NCI-H2029 (cell line): ENCODE results near the gene ENG.
A peak's percentile ranks its signal among the peaks of the same experiment; 100 is the strongest.
"Not testable (repeated sequence)": the region's sequence is repeated elsewhere in the genome, so short reads cannot be mapped to it uniquely, and the experiment has no call there.

Experiments
- DNase-seq: peaks from one replicate; lab custom pipeline; 2025; lab: John Stamatoyannopoulos, UW

The ENG gene

GRCh38 chr9:127844821-127845359 lies 9.6 kb downstream of the ENG start:
- no peak for DNase-seq

DNA sequence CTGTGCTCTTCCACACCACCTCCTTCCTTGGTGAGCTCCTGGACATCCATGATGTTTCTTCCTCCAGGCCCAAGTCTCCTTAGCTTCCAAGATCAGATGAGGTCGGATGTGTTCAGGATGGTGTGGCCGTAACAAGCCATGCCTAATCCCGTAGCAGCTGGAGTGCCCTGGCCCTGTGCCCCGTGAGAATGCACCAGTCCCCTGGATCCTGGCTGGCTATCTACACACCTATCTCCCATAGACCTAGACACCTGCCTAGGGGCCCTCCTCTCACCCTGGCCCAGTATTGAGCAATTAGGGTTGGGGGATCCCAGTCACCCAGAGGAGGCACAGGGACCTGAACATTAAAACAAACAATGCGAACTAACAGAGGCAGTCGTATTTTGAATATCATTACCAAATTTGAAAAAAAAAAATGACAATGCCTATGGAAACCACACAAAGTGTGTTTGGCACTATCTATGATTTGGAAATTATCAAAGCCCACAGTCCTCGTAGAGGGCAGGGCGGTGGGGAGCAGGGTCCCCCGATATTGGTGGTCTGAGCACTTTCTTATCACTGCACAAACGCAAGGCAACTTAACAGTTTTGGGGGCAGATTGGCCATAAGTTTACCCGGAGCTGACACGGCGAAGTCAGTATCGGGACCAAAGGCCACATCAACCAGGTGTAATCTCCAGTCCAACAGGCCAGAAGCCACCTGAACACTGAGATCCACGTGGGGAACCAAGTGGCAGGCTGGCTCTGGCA lies 13.2 kb downstream of the ENG start:
- no peak for DNase-seq

DNA sequence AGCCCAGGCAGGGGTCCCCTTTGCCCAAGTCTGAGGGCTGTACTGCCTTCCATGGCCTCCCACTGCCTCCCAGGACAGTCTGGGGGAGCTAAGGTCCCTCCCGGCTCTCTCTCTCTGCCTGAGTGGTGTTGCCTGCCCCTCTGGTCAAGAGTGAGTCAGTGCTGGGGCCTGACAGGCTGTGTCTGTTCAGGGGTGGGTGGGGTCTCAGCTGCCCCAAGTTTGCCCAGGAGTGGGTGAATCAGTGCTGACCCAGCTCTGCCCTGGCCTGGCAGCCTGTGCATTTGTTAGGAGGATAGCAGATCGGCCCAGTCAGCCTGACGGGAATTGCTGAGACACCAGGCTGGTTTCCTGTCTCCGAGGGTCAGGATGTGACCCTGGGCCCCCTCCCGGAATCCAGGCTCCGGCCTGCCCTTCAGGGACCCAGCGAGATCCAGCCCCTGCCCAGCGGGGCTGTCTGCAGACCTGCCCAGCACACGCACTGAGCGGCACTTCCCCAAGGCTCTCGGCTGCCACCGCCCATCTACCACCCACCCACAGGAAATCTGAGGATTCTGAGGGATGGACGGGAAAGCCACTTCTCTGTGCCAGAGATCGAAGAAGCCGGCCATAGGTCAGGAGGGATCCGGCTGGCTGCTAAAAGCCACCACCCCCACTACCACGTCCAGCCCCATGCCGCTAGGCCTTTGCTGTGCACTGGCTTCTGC lies 15.9 kb downstream of the ENG start:
- DNase-seq: no peak

GRCh38 chr9:127837346-127837745 lies 17.1 kb downstream of the ENG start:
- peak; percentile 44 for DNase-seq

GRCh38 chr9:127836561-127836960 lies 17.9 kb downstream of the ENG start:
- DNase-seq: not testable (repeated sequence)

DNA sequence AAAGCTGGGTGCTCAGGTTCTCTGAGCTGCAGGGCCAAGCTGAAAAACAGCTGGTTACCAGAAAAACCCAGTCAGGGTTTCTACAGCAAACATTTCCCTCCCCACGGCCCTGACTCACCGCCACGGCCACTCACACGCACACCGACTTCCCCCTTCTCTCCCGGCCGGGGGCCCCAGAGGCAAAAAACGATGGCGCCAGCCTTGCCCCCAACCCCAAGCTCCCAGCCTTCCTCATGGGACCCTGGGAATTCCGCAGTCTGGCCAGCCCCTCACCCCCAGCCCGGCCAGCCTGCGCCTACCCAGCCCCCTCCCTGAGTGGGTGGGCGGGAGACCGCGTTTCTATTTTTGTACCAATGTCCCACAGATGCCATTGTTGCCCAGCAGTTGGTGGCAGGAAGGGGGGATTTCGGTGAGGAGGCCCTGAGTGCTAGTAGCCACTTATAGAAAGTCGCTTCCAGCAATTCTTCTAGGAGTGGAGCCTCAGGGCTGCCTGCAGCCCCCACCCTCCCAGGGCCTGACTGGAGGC lies 18.4 kb downstream of the ENG start:
- DNase-seq: no peak

DNA sequence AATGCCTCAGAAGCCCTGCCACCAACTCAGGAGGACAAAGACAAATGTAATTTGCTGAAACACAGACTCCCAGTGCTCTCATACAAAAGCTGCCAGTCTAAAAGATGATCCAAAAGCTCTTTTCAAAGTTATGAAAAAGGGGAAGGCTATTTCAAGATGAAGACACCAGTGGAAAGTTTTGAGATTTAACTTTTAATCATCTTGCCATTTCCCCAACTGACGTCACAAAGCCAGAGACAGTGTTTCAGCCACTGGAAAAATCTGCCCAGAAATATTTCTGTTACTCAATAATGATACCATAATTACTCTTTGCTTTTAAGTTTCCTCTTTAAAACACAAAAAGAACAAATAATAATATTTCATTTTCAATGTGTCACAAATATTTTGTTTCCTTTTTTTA lies 20.9 kb downstream of the ENG start:
- DNase-seq: no peak

DNA sequence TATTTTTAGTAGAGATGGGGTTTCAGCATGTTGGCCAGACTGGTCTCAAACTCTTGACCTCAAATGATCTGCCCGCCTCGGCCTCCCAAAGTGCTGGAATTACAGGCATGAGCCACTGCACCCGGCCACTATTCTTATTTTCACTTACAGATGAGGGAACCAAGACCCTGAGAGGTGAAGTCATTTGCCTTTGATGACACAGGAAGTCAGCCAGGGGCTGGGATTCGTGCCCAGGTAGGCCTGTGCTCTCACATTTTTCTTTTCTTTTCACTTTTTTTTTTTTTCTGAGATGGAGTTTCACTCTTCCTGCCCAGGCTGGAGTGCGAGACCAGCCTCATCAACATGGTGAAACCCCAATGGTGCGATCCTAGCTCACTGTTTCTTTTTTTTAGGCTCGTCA lies 22.2 kb downstream of the ENG start:
- DNase-seq: no peak

GRCh38 chr9:127829205-127829906 lies 25.1 kb downstream of the ENG start:
- DNase-seq: no peak

DNA sequence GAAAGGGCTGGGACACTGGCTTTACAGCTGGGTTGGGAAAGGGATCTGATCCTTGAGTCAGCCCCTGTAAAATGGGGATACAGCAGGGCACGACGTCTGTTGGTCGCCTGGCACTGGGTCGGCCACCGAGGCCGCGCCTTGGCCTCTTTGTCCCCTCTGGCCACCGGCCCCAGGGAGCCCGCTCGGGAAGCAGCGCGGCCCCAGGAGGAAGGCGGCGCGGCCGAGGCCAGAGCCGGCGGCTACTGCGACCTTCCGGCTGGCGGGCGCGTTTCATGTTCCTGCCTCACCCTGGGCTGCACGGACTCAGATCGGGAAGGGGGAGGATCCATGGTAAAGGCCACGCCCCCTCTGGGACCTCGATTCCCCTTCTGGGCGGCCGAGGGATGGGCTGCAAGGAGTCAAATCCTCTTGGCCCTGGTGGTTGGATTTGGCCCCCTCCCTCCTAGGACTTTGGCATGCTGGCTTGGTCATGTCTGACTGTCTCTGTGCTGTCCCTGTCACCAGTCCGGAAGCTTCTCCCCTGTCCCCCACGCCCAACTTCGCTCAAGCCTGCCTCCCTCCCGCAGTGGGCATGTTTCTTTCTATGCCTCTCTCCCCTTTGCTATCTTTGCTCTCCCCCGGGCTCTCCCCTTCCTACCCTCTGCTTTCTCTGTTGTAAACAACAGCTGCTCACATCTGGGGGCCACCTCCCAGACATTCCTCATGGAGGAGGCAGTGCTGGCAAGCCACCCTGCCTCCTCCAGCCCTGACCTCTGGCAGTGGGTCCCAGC lies 26.0 kb downstream of the ENG start:
- DNase-seq: peak; percentile 54

GRCh38 chr9:127826253-127826913 lies 28.1 kb downstream of the ENG start:
- no peak for DNase-seq

DNA sequence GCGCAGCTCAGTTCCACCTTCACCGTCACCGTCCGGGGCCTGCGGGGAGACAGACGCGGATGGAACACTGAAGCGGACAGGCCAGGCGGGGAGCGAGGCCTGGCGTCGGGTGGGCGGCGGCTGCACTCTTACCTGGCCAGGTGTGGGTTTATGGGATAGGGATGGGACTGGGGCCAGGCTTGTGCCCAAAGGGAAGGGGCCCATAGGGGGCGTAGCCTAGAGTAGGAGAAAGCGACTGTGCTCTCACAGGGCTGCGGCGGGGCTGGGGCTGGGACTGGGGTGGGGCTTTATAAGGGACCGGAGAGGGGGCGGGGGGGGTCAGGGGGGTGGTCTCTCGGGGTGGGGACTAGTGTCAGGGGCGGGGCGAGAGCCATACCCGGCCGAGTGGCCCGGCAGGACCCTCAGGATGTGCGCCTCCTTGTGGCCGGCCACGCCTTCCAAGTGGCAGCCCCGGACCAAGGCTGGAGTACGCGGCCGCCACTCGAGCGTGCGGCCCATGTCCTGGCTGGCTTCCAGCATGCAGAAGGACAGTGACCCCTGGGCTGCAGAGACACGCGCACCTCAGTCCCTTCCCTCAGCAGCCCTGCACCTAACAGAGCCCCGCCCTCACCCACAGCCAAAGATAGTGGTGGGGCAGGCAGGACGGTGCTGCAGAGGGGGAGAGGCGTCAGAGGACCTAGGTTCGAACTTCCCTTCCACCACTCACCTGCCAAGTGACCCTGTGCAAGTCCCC lies 29.0 kb downstream of the ENG start:
- no peak for DNase-seq

DNA sequence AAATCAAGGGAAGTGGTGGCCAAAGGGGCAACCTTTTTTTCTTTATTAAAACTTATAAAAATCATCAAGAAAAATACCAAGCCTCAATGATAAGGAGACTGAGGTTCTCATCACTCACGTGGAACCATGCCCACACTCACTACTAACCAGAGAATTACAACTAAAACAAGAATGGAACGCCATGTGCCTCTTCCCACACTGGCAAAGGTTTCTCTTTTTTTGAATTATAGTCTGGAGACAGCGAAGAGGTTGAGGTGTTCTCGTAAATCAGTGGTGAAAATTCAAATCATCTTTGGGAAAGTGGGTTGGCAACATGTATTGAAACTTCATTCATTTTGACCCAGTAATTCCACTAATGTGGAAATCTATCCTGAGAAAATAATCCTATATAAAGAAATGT lies 32.4 kb downstream of the ENG start:
- no peak for DNase-seq

DNA sequence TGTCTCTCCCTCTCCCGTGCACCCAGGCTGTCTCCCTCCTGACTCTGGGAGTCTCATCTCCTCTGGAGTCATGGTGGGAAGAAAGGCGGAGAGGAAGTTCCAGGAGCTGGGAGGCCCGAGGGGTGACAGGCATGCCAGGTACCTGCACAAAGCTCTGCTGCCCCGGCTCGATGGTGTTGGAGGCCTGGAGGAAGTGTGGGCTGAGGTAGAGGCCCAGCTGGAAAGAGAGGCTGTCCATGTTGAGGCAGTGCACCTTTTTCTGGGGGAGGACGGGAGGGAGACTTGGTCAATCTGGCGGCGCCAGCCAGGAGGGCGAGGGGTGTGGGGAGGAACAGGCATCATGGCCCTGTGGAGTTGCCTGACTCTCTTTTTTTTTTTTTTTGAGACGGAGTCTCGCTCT lies 35.9 kb downstream of the ENG start:
- no peak for DNase-seq

DNA sequence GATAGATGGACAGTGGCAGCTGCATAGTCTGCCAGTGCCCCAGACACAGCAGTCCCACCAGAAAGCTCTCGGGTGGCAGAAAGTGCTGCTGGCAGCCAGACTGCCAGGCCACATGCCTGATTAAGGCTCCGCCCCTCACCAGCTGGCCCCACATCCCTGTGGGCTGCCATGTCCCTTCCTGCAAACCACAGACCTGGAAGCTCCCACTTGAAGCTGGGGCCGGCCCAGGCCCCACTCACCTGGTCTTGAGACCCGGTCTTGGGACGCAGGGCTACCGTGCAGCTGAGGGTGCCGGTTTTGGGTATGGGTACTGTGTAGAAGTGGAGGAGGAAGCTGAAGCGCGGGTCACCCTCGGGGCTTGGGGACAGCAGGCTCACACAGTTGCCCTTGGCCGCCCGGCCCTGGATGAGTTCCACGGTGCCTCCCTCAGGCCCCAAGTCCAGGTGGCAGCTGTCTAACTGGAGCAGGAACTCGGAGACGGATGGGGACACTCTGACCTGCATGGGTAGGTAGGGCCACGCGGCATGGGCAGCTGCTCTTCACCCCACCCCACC lies 36.5 kb downstream of the ENG start:
- DNase-seq: peak; percentile 29

DNA sequence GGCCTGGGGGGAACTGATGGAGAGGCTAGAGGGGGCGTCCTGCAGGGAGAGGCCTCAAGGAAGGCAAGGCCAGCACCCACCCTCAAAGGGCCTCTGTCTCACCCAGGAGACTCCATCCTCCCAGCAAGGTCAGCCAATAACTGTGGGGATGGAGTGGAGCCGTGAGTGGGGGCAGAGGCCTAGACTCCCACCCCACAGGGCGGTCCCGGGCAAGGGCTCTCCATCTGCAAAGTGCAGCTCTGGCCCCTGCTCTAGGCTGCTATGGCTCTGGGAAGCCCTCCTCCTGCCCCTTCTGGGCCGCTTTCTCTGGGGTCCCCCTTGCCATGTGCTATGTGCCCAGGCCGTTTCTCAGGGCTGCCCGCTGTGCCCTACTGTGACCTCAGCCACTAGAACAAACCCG lies 37.7 kb downstream of the ENG start:
- no peak for DNase-seq

- no peak for DNase-seq
Measured at GRCh38 chr9:127816362-127816725, 38.1 kb downstream of the ENG start.

DNA sequence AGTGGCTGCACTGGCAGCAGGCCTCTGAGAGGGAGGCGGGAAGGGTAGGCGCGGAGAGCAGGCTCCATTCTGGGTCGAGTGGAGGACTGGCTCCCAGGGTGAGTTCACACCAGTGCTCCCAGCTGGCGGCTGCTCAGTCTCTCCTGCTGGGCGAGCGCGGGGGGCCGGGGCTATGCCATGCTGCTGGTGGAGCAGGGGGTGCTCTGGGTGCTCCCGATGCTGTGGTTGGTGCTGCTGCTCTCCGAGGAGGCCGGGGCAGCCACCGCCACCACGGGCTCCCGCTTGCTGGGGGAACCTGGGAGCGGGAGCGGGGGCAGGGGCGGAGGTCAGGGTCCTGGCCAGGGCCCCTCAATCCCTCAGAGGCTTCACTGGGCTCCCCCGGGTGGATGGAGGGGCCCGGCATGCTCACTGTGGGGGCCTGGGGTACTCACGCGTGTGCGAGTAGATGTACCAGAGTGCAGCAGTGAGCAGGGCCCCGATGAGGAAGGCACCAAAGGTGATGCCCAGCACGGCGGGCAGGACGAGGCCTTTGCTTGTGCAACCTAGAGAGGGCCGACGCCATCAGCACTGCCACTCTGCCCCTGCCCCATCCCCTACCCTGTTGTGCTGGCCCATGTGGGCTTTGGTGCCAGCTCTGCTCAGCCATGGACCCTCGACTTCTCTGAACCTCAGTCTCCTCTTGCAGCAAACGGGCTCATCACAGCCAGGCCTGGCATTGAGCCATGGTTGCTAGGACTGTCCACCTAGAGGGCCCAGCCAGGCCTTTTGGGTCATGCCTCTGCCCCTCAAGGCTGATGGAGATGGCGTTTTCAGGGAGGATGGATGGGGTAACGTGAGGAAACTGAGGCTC lies 38.7 kb downstream of the ENG start:
- no peak for DNase-seq
